ENCODE data around the gene RTP1.
A peak's percentile ranks its signal among the peaks of the same experiment; 100 is the strongest.
"Not testable (repeated sequence)": the region's sequence is repeated elsewhere in the genome, so short reads cannot be mapped to it uniquely, and the experiment has no call there.

The RTP1 gene

GRCh38 chr3:187197335-187197649 is at the start of gene RTP1:
Gene RTP1 (plus strand): TSS chr3:187197486. CDS start chr3:187197516, 30 bp downstream.
- no peak for DNase-seq (ENCODE audit: low read depth)

GRCh38 chr3:187150186-187150585 is 47.1 kb upstream of the RTP1 start:
- DNase-seq (ENCODE audit: low read depth) = no peak

- DNase-seq (ENCODE audit: low read depth) = peak; percentile 40
Measured at GRCh38 chr3:187150599-187150998, 46.7 kb upstream of the RTP1 start.

GRCh38 chr3:187161556-187161955 is 35.7 kb upstream of the RTP1 start:
- no peak for DNase-seq (ENCODE audit: low read depth)

GRCh38 chr3:187162265-187162953 is 34.9 kb upstream of the RTP1 start:
- no peak for DNase-seq (ENCODE audit: low read depth)

- DNase-seq (ENCODE audit: low read depth) = no peak
Measured at GRCh38 chr3:187165144-187165543, 32.1 kb upstream of the RTP1 start.

GRCh38 chr3:187166750-187167149 is 30.5 kb upstream of the RTP1 start:
- DNase-seq (ENCODE audit: low read depth) = no peak

GRCh38 chr3:187167777-187168176 is 29.5 kb upstream of the RTP1 start:
- DNase-seq (ENCODE audit: low read depth) = no peak

- DNase-seq (ENCODE audit: low read depth) = no peak
Measured at GRCh38 chr3:187169231-187169960, 27.9 kb upstream of the RTP1 start.

- not testable (repeated sequence) for DNase-seq (ENCODE audit: low read depth)
Measured at GRCh38 chr3:187170911-187171310, 26.4 kb upstream of the RTP1 start.

- DNase-seq (ENCODE audit: low read depth) = no peak
Measured at GRCh38 chr3:187172929-187173328, 24.4 kb upstream of the RTP1 start.

- no peak for DNase-seq (ENCODE audit: low read depth)
Measured at GRCh38 chr3:187181454-187182170, 15.7 kb upstream of the RTP1 start.

GRCh38 chr3:187183210-187183862 is 13.9 kb upstream of the RTP1 start:
- no peak for DNase-seq (ENCODE audit: low read depth)

GRCh38 chr3:187183903-187184302 is 13.4 kb upstream of the RTP1 start:
- DNase-seq (ENCODE audit: low read depth) = no peak

GRCh38 chr3:187185759-187186158 is 11.5 kb upstream of the RTP1 start:
- DNase-seq (ENCODE audit: low read depth) = no peak

GRCh38 chr3:187186375-187186774 is 10.9 kb upstream of the RTP1 start:
- no peak for DNase-seq (ENCODE audit: low read depth)

- no peak for DNase-seq (ENCODE audit: low read depth)
Measured at GRCh38 chr3:187186801-187187421, 10.4 kb upstream of the RTP1 start.

- no peak for DNase-seq (ENCODE audit: low read depth)
Measured at GRCh38 chr3:187188931-187189330, 8.4 kb upstream of the RTP1 start.

GRCh38 chr3:187191271-187191670 is 6.0 kb upstream of the RTP1 start:
- DNase-seq (ENCODE audit: low read depth) = no peak

- no peak for DNase-seq (ENCODE audit: low read depth)
Measured at GRCh38 chr3:187193181-187193580, 4.1 kb upstream of the RTP1 start.

GRCh38 chr3:187196573-187197334 is 532 bp upstream of the RTP1 start:
- no peak for DNase-seq (ENCODE audit: low read depth)
